Neuronal stem cell (in vitro differentiated cells): ENCODE data around the gene IFTAP.

Experiments used
- DNase-seq: peaks from one replicate; pipeline ENCODE4 v3.0.0-alpha.2; 2013; ENCODE audit warnings: low spot score
- H2AFZ ChIP-seq: one replicate; pipeline ENCODE4 v1.6.1; 2013; ENCODE audit warnings: mild to moderate bottlenecking, low read length, inconsistent platforms
- H2AK5ac ChIP-seq: 2 replicates; pipeline ENCODE4 v1.6.1; 2013; ENCODE audit warnings: low read depth, mild to moderate bottlenecking, inconsistent platforms, low read length, moderate library complexity, mixed read lengths
- H2BK120ac ChIP-seq: 2 replicates; pipeline ENCODE4 v1.6.1; 2013; ENCODE audit warnings: low read depth, mild to moderate bottlenecking, inconsistent platforms, low read length, moderate library complexity, mixed read lengths
- H2BK12ac ChIP-seq: one replicate; pipeline ENCODE4 v1.6.1; 2013; ENCODE audit warnings: low read length, inconsistent platforms
- H2BK15ac ChIP-seq: 2 replicates; pipeline ENCODE4 v1.6.1; 2013; ENCODE audit warnings: mild to moderate bottlenecking, low read length, inconsistent platforms, mixed read lengths
- H2BK5ac ChIP-seq: one replicate; pipeline ENCODE4 v1.6.1; 2013; ENCODE audit warnings: inconsistent platforms, mild to moderate bottlenecking, low read length, moderate library complexity
- H3K14ac ChIP-seq: one replicate; pipeline ENCODE4 v1.6.1; 2013; ENCODE audit warnings: low read length, inconsistent platforms
- H3K18ac ChIP-seq: 2 replicates; pipeline ENCODE4 v1.6.1; 2013; ENCODE audit warnings: low read length, inconsistent platforms
- H3K23ac ChIP-seq: 2 replicates; pipeline ENCODE4 v1.6.1; 2013; ENCODE audit warnings: low read depth, mild to moderate bottlenecking, mixed read lengths, low read length, inconsistent platforms; ENCODE audit not compliant: poor library complexity
- H3K27ac ChIP-seq: replicated peaks from 3 replicates; pipeline ENCODE4 v1.5.1; 2013; ENCODE audit warnings: low read length, inconsistent platforms
- H3K27me3 ChIP-seq, 3 experiments: 2 replicates each; pipeline ENCODE4 v1.6.1; 2013; ENCODE audit warnings: low read length in 3 of 3, mild to moderate bottlenecking in 2 of 3, inconsistent platforms in 1 of 3, low read depth in 1 of 3, mixed read lengths in 1 of 3, moderate library complexity in 1 of 3; ENCODE audit not compliant: control insufficient read depth in 3 of 3, insufficient read depth in 3 of 3
- H3K36me3 ChIP-seq, 2 donors: replicated peaks in 1 of 2; 2 replicates each; pipeline ENCODE4 v1.6.1; 2013; ENCODE audit warnings: low read length in 2 of 2; ENCODE audit not compliant: control insufficient read depth in 2 of 2, insufficient read depth in 2 of 2
- H3K4ac ChIP-seq: 2 replicates; pipeline ENCODE4 v1.6.1; 2013; ENCODE audit warnings: inconsistent platforms, mild to moderate bottlenecking, low read length, moderate library complexity
- H3K4me1 ChIP-seq, 2 donors: 1 replicate in 1 of 2; 2 replicates in 1 of 2; pipeline ENCODE4 v1.6.1; 2013; ENCODE audit warnings: low read length in 2 of 2, low read depth in 1 of 2; ENCODE audit not compliant: control insufficient read depth in 2 of 2, insufficient read depth in 1 of 2
- H3K4me2 ChIP-seq: one replicate; pipeline ENCODE4 v1.6.1; 2013; ENCODE audit warnings: mild to moderate bottlenecking, low read length, inconsistent platforms; ENCODE audit not compliant: insufficient read depth, poor library complexity, severe bottlenecking
- H3K4me3 ChIP-seq, 2 donors: 2 replicates each; pipeline ENCODE4 v1.5.1; 2013; ENCODE audit warnings: low read length in 2 of 2, mild to moderate bottlenecking in 2 of 2, inconsistent platforms in 1 of 2, moderate library complexity in 1 of 2
- H3K79me1 ChIP-seq: one replicate; pipeline ENCODE4 v1.6.1; 2013; ENCODE audit warnings: low read depth, mild to moderate bottlenecking, inconsistent platforms, low read length, moderate library complexity
- H3K9ac ChIP-seq: one replicate; pipeline ENCODE4 v1.6.1; 2013; ENCODE audit warnings: mild to moderate bottlenecking, low read depth, low read length, inconsistent platforms; ENCODE audit not compliant: poor library complexity
- H3K9me3 ChIP-seq, 2 donors: replicated peaks in 1 of 2; 2 replicates each; pipeline versions ENCODE3 to v1.6.1; 2013; ENCODE audit warnings: low read length in 2 of 2, mild to moderate bottlenecking in 2 of 2, inconsistent platforms in 1 of 2, low read depth in 1 of 2, mixed read lengths in 1 of 2, moderate library complexity in 1 of 2; ENCODE audit not compliant: control insufficient read depth in 2 of 2, insufficient read depth in 1 of 2
- H4K8ac ChIP-seq: one replicate; pipeline ENCODE4 v1.6.1; 2013; ENCODE audit warnings: low read depth, mild to moderate bottlenecking, inconsistent platforms, low read length, moderate library complexity
- H4K91ac ChIP-seq: one replicate; pipeline ENCODE4 v1.6.1; 2013; ENCODE audit warnings: low read length, low read depth, mild to moderate bottlenecking, inconsistent platforms; ENCODE audit not compliant: poor library complexity
- WGBS, 2 donors: extraction: QIAGEN DNeasy Blood & Tissue Kit; methylation state at CpG; one replicate each; pipeline ENCODE4 v1.1.7; 2013; ENCODE audit warnings: missing lambda C conversion rate in 2 of 2, mixed read lengths in 1 of 2; ENCODE audit not compliant: insufficient read length in 2 of 2, insufficient replicate concordance in 1 of 2; ENCODE audit errors: extremely low coverage in 2 of 2; 5-methylcytosine and 5-hydroxymethylcytosine counted together

Gene IFTAP

GRCh38 chr11:36619502-36619901 is 25.2 kb downstream of the IFTAP start:
- H3K4me2 ChIP-seq = no peak overlapping the region
- H3K14ac ChIP-seq = no peak overlapping the region
- H3K18ac ChIP-seq = no peak overlapping the region
- no peaks in the 10 kb centered on the region for H3K79me1 ChIP-seq
- no peak overlapping the region for H2BK12ac ChIP-seq
- H2BK5ac ChIP-seq = no peak overlapping the region
- H3K4me1 ChIP-seq = peaks cover 0 to 1% of the 10 kb centered on the region in 2 donors
- no peaks in the 10 kb centered on the region for H3K27me3 ChIP-seq
- no peak overlapping the region for H3K4ac ChIP-seq
- H2BK120ac ChIP-seq = no peak overlapping the region
- no peak overlapping the region for H4K91ac ChIP-seq
- no CpG with 5 or more reads among the region's 5 CpGs for WGBS, 2 donors
- H2AK5ac ChIP-seq = no peak overlapping the region
- no peak overlapping the region for H2AFZ ChIP-seq
- H3K9me3 ChIP-seq = no peaks in the 10 kb centered on the region
- no peak overlapping the region for H3K23ac ChIP-seq
- DNase-seq = no peak
- no peak overlapping the region for H3K27ac ChIP-seq
- H3K4me3 ChIP-seq = no peak overlapping the region
- H3K9ac ChIP-seq = no peak overlapping the region
- no peak overlapping the region for H4K8ac ChIP-seq
- H3K36me3 ChIP-seq = no peaks in the 10 kb centered on the region
- H2BK15ac ChIP-seq = no peak overlapping the region

- Histone ChIP-seq H2BK15ac (no peak overlapping the region), H3K79me1 (no peaks in the 10 kb centered on the region), H3K27ac (no peak overlapping the region), H3K4me2 (no peak overlapping the region), H3K9ac (no peak overlapping the region), H4K8ac (no peak overlapping the region), H3K18ac (no peak overlapping the region), H3K23ac (no peak overlapping the region), H3K27me3 (no peaks in the 10 kb centered on the region), H2AK5ac (no peak overlapping the region), H3K4me1 (peaks cover 0 to 1% of the 10 kb centered on the region in 2 donors), H3K4me3 (no peak overlapping the region), H3K14ac (no peak overlapping the region), H2AFZ (no peak overlapping the region), H2BK120ac (no peak overlapping the region), H2BK5ac (no peak overlapping the region), H2BK12ac (no peak overlapping the region), H3K36me3 (no peaks in the 10 kb centered on the region), H4K91ac (no peak overlapping the region), H3K4ac (no peak overlapping the region), H3K9me3 (no peaks in the 10 kb centered on the region)
- DNase-seq = no peak
These were observed 25.9 kb downstream of the IFTAP start for GRCh38 chr11:36620246-36620645.

GRCh38 chr11:36622431-36623136 is 28.3 kb downstream of the IFTAP start:
- Histone ChIP-seq H2AFZ (no peak overlapping the region), H2BK5ac (no peak overlapping the region), H3K27ac (no peak overlapping the region), H2BK120ac (no peak overlapping the region), H2BK12ac (no peak overlapping the region), H4K8ac (no peak overlapping the region), H2AK5ac (no peak overlapping the region), H4K91ac (no peak overlapping the region), H3K27me3 (no peaks in the 10 kb centered on the region), H3K14ac (no peak overlapping the region), H3K18ac (no peak overlapping the region), H3K4ac (no peak overlapping the region), H3K4me1 (peaks cover 0 to 1% of the 10 kb centered on the region in 2 donors), H3K79me1 (peaks cover 2% of the 10 kb centered on the region), H3K23ac (no peak overlapping the region), H3K9me3 (no peaks in the 10 kb centered on the region), H3K9ac (no peak overlapping the region), H3K4me3 (no peak overlapping the region), H3K36me3 (no peaks in the 10 kb centered on the region), H3K4me2 (no peak overlapping the region), H2BK15ac (no peak overlapping the region)
- DNase-seq = no peak
- no CpG with 5 or more reads among the region's 3 CpGs for WGBS, 2 donors

GRCh38 chr11:36623494-36623893 is 29.2 kb downstream of the IFTAP start:
- no peak overlapping the region for H2AK5ac ChIP-seq
- H3K23ac ChIP-seq = no peak overlapping the region
- no peak overlapping the region for H4K8ac ChIP-seq
- H3K36me3 ChIP-seq = no peaks in the 10 kb centered on the region
- 94% methylated on average over 2 of the region's 5 CpGs; no CpG with 5 or more reads in 1 of the 2 donors for WGBS, 2 donors
- H3K9me3 ChIP-seq = no peaks in the 10 kb centered on the region
- H4K91ac ChIP-seq = no peak overlapping the region
- no peaks in the 10 kb centered on the region for H3K27me3 ChIP-seq
- no peak overlapping the region for H3K9ac ChIP-seq
- DNase-seq = no peak
- H2BK15ac ChIP-seq = no peak overlapping the region
- no peak overlapping the region for H3K4me3 ChIP-seq
- H3K14ac ChIP-seq = no peak overlapping the region
- no peak overlapping the region for H2BK12ac ChIP-seq
- peaks cover 2% of the 10 kb centered on the region for H3K79me1 ChIP-seq
- H3K27ac ChIP-seq = no peak overlapping the region
- H3K18ac ChIP-seq = no peak overlapping the region
- H2BK120ac ChIP-seq = no peak overlapping the region
- H3K4me1 ChIP-seq = peaks cover 0 to 1% of the 10 kb centered on the region in 2 donors
- H2BK5ac ChIP-seq = no peak overlapping the region
- H3K4me2 ChIP-seq = no peak overlapping the region
- no peak overlapping the region for H3K4ac ChIP-seq
- no peak overlapping the region for H2AFZ ChIP-seq
